Neural cell (in vitro differentiated cells): ENCODE data around the gene PDCD1LG2. TPM values are rescaled to one million over a fixed set of nuclear protein-coding genes. Genes with fewer than 3 reads are reported as not detected.

ENCODE experiments used
- H2AFZ ChIP-seq: fragments of 200-600, 300-800 bp; sonication (generic), shearing (Covaris generic); 2 replicates; pipeline ENCODE4 v1.6.0; 2014; ENCODE audit warnings: low read depth, mild to moderate bottlenecking, antibody characterized with exemption, low read length, moderate library complexity
- H3F3A ChIP-seq: fragments of 200-600 bp; shearing (Covaris generic); 2 replicates; pipeline ENCODE4 v1.6.1; 2016; ENCODE audit warnings: mild to moderate bottlenecking, moderate library complexity, mixed read lengths, antibody characterized with exemption, low read length; ENCODE audit not compliant: insufficient read depth, poor library complexity, severe bottlenecking
- H3K27ac ChIP-seq: fragments of 200-600, 300-800 bp; sonication (generic), shearing (Covaris generic); 2 replicates; pipeline ENCODE4 v1.5.1; 2014; ENCODE audit warnings: mild to moderate bottlenecking, low read length, moderate library complexity
- H3K27me3 ChIP-seq: fragments of 300-800, 200-600 bp; sonication (generic), shearing (Covaris generic); 2 replicates; pipeline ENCODE4 v1.6.0; 2014; ENCODE audit warnings: mild to moderate bottlenecking, low read depth, low read length, moderate library complexity; ENCODE audit not compliant: insufficient read depth
- H3K36me3 ChIP-seq: fragments of 300-800, 200-600 bp; sonication (generic), shearing (Covaris generic); 2 replicates; pipeline ENCODE4 v1.5.1; 2014; ENCODE audit warnings: mild to moderate bottlenecking, antibody characterized with exemption, low read length, moderate library complexity; ENCODE audit not compliant: insufficient read depth
- H3K4me2 ChIP-seq: fragments of 300-800, 200-600 bp; sonication (generic), shearing (Covaris generic); 2 replicates; pipeline ENCODE4 v1.6.0; 2014; ENCODE audit warnings: mild to moderate bottlenecking, low read length
- H3K4me3 ChIP-seq: fragments of 300-800, 200-600 bp; sonication (generic), shearing (Covaris generic); 2 replicates; pipeline ENCODE4 v1.5.1; 2014; ENCODE audit warnings: mild to moderate bottlenecking, low read length, moderate library complexity
- H3K79me2 ChIP-seq: fragments of 200-600 bp; shearing (Covaris generic); replicated peaks from 2 replicates; pipeline ENCODE4 v1.6.0; 2014; ENCODE audit warnings: mild to moderate bottlenecking, low read length, moderate library complexity; ENCODE audit not compliant: insufficient read depth
- H3K9ac ChIP-seq: fragments of 300-800, 200-600 bp; sonication (generic), shearing (Covaris generic); 2 replicates; pipeline ENCODE4 v1.6.1; 2016; ENCODE audit warnings: mild to moderate bottlenecking, low read length, mixed read lengths
- H3K9me2 ChIP-seq: fragments of 200-600 bp; shearing (Covaris generic); 2 replicates; pipeline ENCODE4 v1.6.1; 2016; ENCODE audit warnings: mild to moderate bottlenecking, low read length, mixed read lengths; ENCODE audit not compliant: insufficient read depth
- H3K9me3 ChIP-seq: fragments of 200-600, 300-800 bp; sonication (generic), shearing (Covaris generic); 2 replicates; pipeline ENCODE4 v1.6.1; 2016; ENCODE audit warnings: mild to moderate bottlenecking, mixed run types, low read length, moderate library complexity, mixed read lengths
- H4K20me1 ChIP-seq: fragments of 200-600 bp; shearing (Covaris generic); 2 replicates; pipeline ENCODE4 v1.6.1; 2016; ENCODE audit warnings: mild to moderate bottlenecking, mixed run types; ENCODE audit not compliant: insufficient read depth
- CTCF ChIP-seq: fragments of 450-650 bp; IDR thresholded peaks from 2 replicates; pipeline ENCODE4 v1.5.1; 2014; ENCODE audit warnings: antibody characterized with exemption, mild to moderate bottlenecking, moderate library complexity; ENCODE audit not compliant: poor library complexity, severe bottlenecking
- EP300 ChIP-seq: fragments of 450-650 bp; conservative IDR thresholded peaks from 2 replicates; pipeline ENCODE4 v1.6.1; 2014; ENCODE audit warnings: antibody characterized with exemption, mild to moderate bottlenecking, moderate library complexity; ENCODE audit not compliant: poor library complexity, severe bottlenecking
- EZH2 ChIP-seq: fragments of 200-600, 300-800 bp; shearing (Covaris generic), sonication (generic); IDR thresholded peaks from 2 replicates; pipeline ENCODE4 v1.6.1; 2014; ENCODE audit warnings: antibody characterized with exemption, low read length, borderline replicate concordance, mild to moderate bottlenecking; ENCODE audit not compliant: insufficient read depth, poor library complexity, severe bottlenecking
- MXI1 ChIP-seq: fragments of 450-650 bp; conservative IDR thresholded peaks from 2 replicates; pipeline ENCODE4 v1.6.1; 2014; ENCODE audit warnings: antibody characterized with exemption, mild to moderate bottlenecking; ENCODE audit not compliant: poor library complexity, severe bottlenecking
- POLR2AphosphoS5 ChIP-seq: IDR thresholded peaks from 2 replicates; pipeline ENCODE4 v1.6.1; 2012
- RAD21 ChIP-seq: fragments of 450-650 bp; conservative IDR thresholded peaks from 2 replicates; pipeline ENCODE4 v1.6.1; 2014; ENCODE audit warnings: antibody characterized with exemption, mild to moderate bottlenecking, moderate library complexity
- REST ChIP-seq: IDR thresholded peaks from 2 replicates; pipeline ENCODE4 v1.6.1; 2012; ENCODE audit warnings: borderline replicate concordance
- SMC3 ChIP-seq: fragments of 450-650 bp; conservative IDR thresholded peaks from 2 replicates; pipeline ENCODE4 v1.6.1; 2014; ENCODE audit warnings: antibody characterized with exemption, mild to moderate bottlenecking, moderate library complexity; ENCODE audit not compliant: poor library complexity
- TAF1 ChIP-seq: IDR thresholded peaks from 2 replicates; pipeline ENCODE4 v1.6.1; 2012; ENCODE audit warnings: low read depth
- polyA plus RNA-seq: library from polyadenylated mRNA; depleted of rRNA; stranded (reverse); fragments of >200 nt; gene quantifications from 2 replicates; pipeline ENCODE4 v1.2.3, GENCODE V29; 2014

The PDCD1LG2 gene
- polyA plus RNA-seq, 1 donor from 2014 or later: not detected

- Histone ChIP-seq H3K9ac (no peak overlapping the region), H2AFZ (no peak overlapping the region), H4K20me1 (no peaks in the 10 kb centered on the region), H3K4me3 (no peak overlapping the region), H3K36me3 (no peaks in the 10 kb centered on the region), H3K9me3 (no peaks in the 10 kb centered on the region), H3K27ac (no peak overlapping the region), H3F3A (no peaks in the 10 kb centered on the region), H3K27me3 (no peaks in the 10 kb centered on the region), H3K4me2 (no peak overlapping the region), H3K9me2 (no peaks in the 10 kb centered on the region), H3K79me2 (no peaks in the 10 kb centered on the region)
- TF ChIP-seq MXI1: no peak
- no peak for TF ChIP-seq EZH2
- TF ChIP-seq CTCF: no peak
- no peak for TF ChIP-seq SMC3
- no peak for TF ChIP-seq REST
- no peak for TF ChIP-seq RAD21
- TF ChIP-seq POLR2AphosphoS5: no peak
- no peak for TF ChIP-seq TAF1
- no peak for TF ChIP-seq EP300
These were observed 2.5 kb downstream of the PDCD1LG2 start for GRCh38 chr9:5512658-5513452.

- TF ChIP-seq TAF1: no peak
- no peak for TF ChIP-seq EZH2
- TF ChIP-seq CTCF: no peak
- no peak for TF ChIP-seq EP300
- TF ChIP-seq RAD21: no peak
- no peak for TF ChIP-seq POLR2AphosphoS5
- TF ChIP-seq MXI1: no peak
- TF ChIP-seq REST: no peak
- no peak for TF ChIP-seq SMC3
These were observed 3.8 kb downstream of the PDCD1LG2 start for GRCh38 chr9:5513966-5514616.

More at GRCh38 chr9:5513966-5514616, 3.8 kb downstream of the PDCD1LG2 start:
- H3K9me2 ChIP-seq: no peaks in the 10 kb centered on the region
- H3K4me2 ChIP-seq: no peak overlapping the region
- no peaks in the 10 kb centered on the region for H3K36me3 ChIP-seq
- H3K9me3 ChIP-seq: no peaks in the 10 kb centered on the region
- H3K9ac ChIP-seq: no peak overlapping the region
- H3K27me3 ChIP-seq: no peaks in the 10 kb centered on the region
- no peak overlapping the region for H3K4me3 ChIP-seq
- H4K20me1 ChIP-seq: no peaks in the 10 kb centered on the region
- no peaks in the 10 kb centered on the region for H3K79me2 ChIP-seq
- H3F3A ChIP-seq: no peaks in the 10 kb centered on the region
- no peak overlapping the region for H3K27ac ChIP-seq
- H2AFZ ChIP-seq: no peak overlapping the region
